ENCODE data around the gene CDKL1.

DNA sequence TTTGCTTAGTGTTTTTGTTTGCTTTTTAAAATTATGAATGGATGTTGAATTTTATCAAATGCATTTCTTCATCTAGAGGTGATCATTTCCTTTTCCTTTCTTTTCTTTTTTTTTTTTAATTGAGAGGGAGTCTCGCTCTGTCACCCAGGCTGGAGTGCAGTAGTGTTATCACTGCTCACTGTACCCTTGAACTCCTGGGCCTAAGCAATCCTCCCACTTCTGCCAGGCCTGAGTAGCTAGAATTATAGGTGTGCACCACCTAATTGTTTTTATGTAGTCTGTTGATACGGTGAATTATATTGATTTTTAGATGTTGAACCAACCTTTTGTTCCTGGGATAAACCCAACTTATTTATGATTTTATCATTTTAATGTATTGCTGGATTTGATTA lies 1.5 kb upstream of the CDKL1 start:
- TF ChIP-seq, protein P1, sequence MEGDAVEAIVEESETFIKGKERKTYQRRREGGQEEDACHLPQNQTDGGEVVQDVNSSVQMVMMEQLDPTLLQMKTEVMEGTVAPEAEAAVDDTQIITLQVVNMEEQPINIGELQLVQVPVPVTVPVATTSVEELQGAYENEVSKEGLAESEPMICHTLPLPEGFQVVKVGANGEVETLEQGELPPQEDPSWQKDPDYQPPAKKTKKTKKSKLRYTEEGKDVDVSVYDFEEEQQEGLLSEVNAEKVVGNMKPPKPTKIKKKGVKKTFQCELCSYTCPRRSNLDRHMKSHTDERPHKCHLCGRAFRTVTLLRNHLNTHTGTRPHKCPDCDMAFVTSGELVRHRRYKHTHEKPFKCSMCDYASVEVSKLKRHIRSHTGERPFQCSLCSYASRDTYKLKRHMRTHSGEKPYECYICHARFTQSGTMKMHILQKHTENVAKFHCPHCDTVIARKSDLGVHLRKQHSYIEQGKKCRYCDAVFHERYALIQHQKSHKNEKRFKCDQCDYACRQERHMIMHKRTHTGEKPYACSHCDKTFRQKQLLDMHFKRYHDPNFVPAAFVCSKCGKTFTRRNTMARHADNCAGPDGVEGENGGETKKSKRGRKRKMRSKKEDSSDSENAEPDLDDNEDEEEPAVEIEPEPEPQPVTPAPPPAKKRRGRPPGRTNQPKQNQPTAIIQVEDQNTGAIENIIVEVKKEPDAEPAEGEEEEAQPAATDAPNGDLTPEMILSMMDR (IDR thresholded peaks at IDR 0.05; ENCODE audit: low read depth, low read length, poor library complexity, severe bottlenecking) = no peak
- no peak for TF ChIP-seq EZH2phosphoT487 (IDR thresholded peaks at IDR 0.05; ENCODE audit: borderline replicate concordance, low read length)
